GM19468 (cell line): ENCODE measurements around the gene LRP1.

ENCODE experiments used
- ATAC-seq: cut with Tn5 transposase; IDR thresholded peaks from one replicate; pipeline ENCODE4 v1.9.1; 2021; ENCODE audit warnings: mild to moderate bottlenecking, moderate library complexity, moderate number of reproducible peaks; ENCODE audit not compliant: unreplicated experiment; ENCODE audit errors: extremely low read depth

Gene LRP1

DNA sequence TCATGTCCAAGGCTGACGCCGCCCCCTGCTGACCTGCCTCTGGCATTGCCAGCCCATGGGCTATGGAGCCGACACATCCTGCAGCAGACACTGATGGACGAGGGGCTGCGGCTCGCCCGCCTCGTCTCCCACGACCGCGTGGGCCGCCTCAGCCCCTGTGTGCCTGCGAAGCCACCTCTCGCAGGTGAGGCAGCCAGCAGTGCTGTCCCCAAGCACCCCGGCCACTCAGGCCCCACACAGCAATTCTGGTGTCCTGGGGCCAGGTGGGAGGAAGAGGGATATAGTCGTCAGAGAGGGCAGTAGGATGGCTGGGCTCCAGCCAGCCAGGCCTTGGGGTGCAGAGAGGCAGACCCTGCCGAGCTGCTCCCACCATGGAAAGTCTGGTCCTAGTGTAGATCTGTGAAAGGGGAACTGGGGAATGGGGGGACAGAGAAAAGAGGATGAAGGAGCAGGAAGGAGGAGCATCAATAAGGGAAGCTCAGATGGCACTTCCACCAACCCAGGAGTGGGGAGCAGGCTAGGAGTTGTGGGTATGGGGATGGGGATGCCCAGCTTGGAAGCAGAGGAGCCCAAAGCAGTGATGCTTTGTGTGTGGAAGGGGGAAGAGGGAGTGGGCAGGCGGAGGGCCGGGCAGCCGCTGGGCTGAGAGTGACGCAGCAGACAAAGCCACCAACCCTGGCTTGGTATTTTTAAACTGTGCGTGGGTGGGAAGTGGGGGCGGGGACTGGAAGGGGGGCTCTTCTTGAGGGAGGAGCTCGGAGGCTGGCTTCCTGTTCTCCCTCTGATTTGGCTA, 34.7 kb upstream of the LRP1 start:
- no peak for ATAC-seq

GRCh38 chr12:57094208-57095160, 33.8 kb upstream of the LRP1 start:
- no peak for ATAC-seq

GRCh38 chr12:57095440-57095839, 32.8 kb upstream of the LRP1 start:
- ATAC-seq: no peak

DNA sequence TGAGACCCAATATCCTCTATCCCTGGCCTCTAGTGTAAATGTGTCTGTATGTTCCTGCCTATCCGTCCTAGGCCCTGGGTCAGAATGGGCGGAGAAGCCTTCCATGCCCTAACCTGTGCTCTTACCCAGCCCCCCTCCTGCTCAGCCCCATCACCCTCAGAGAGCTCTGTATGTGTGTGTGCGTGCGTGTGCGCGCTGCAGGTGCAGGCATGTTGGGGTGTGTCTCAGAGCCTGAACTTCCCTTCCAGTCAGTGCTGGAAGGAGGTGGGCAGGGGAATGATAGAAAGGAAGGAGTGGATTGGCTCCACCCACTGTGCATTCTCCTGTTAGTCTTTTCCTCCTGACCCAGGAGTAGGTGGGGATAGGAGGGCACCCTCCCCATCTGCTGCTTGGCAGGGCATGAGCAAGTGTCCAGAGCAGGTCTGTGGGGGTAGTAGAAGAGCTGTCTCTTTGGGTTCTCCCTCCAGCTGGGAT, 32.1 kb upstream of the LRP1 start:
- no peak for ATAC-seq

GRCh38 chr12:57096748-57097553, 31.3 kb upstream of the LRP1 start:
- no peak for ATAC-seq

DNA sequence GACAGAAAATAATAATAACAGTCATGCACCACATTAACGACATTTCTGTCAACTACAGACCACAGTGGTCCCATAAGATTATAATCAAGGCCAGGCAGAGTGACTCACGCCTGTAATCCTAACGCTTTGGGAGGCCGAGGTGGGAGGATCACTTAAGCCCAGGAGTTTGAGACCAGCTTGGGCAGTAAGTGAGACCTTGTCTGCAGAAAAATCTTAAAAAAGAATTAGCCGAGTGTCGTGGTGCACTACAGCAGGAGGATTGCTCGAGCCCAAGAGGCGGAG, 30.8 kb upstream of the LRP1 start:
- no peak for ATAC-seq

- no peak for ATAC-seq
Measured at GRCh38 chr12:57098546-57098945, 29.7 kb upstream of the LRP1 start.

GRCh38 chr12:57099047-57099714, 29.1 kb upstream of the LRP1 start:
- ATAC-seq: no peak

DNA sequence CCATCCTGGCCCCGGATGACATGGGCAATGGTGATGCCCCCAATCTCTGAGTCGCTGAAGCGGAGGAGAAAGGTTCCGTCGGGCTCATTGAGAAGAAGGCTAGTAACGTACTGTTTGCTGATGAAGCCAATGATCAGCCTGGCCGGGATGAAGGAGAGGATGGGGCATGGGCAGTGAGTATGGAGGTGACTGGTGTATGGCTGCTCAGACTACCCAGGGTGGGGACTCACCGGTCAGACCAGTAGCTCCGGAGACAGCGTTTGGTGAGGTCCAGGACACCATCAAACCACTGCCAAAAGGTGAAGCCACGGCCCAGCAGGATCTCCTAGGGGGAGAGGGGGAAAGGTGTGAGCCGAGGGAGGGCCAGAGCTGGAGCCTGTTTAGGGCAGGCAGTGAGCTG, 28.5 kb upstream of the LRP1 start:
- no peak for ATAC-seq

GRCh38 chr12:57101892-57102695, 26.2 kb upstream of the LRP1 start:
- ATAC-seq: no peak

GRCh38 chr12:57103856-57104255, 24.4 kb upstream of the LRP1 start:
- ATAC-seq: no peak

DNA sequence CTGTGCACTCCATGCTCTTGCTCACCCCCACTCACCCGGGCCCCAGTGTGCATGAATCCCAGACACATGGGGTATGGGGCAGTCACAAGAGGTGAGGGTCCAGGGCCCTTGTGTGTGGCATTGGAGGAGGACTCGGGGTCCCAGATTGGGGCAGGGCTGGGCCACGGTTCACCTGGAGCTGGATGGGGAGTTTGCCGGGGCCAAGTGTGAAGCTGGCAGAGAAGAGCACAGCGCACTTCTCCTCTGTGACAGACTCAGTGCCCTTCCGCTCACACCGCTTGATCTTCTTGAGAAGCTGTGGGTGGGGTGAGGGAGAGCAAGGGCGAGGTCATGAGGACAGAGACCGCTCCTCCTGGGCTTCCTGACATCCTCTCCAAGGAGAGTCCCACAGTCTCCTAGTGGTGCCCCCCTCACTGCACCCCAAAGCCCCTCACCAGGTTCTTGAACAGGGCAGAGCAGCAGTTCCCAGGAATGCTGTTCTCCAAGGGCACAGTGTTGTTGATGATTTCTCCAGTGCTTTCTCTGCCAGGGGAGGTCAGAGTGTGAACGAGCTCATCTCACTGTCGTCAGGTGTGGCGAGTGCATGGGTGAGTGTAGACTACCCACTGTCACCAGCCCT, 23.9 kb upstream of the LRP1 start:
- ATAC-seq: no peak

GRCh38 chr12:57105011-57105753, 23.1 kb upstream of the LRP1 start:
- ATAC-seq: no peak

GRCh38 chr12:57106021-57106708, 22.1 kb upstream of the LRP1 start:
- ATAC-seq: no peak

DNA sequence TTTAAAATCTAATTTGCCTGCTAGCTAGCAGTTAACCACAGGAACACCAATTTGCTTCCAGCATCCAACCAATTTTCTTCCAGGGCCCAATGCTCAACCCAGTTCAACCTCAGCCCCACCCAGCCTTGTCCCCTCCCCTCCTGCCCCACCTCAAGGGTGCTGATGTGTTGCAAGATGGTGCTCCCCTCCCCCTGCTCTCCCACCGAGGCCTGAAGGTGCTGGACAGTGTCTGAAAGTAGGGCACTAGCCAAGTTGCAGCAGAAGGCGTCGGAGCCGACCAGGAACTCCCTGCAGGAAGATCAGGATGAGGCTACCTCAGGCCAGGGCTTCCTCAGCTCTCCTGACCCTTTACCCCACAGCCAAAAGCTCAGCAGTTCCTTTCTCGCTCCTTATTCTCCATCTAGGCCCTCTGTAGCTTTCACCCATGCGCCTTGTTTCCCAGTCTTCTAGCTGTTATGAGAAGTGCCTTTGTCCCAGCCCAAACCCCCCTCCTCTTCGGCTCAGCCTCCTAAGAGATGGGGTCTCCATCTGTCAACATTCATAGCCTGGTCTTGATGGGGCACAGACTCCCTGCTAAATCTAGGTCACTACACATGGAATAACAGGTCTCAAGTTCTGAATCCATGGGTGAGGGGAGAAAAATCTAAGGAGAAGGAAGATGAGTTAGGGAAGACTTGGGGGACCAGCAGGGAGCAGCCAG, 20.7 kb upstream of the LRP1 start:
- no peak for ATAC-seq

DNA sequence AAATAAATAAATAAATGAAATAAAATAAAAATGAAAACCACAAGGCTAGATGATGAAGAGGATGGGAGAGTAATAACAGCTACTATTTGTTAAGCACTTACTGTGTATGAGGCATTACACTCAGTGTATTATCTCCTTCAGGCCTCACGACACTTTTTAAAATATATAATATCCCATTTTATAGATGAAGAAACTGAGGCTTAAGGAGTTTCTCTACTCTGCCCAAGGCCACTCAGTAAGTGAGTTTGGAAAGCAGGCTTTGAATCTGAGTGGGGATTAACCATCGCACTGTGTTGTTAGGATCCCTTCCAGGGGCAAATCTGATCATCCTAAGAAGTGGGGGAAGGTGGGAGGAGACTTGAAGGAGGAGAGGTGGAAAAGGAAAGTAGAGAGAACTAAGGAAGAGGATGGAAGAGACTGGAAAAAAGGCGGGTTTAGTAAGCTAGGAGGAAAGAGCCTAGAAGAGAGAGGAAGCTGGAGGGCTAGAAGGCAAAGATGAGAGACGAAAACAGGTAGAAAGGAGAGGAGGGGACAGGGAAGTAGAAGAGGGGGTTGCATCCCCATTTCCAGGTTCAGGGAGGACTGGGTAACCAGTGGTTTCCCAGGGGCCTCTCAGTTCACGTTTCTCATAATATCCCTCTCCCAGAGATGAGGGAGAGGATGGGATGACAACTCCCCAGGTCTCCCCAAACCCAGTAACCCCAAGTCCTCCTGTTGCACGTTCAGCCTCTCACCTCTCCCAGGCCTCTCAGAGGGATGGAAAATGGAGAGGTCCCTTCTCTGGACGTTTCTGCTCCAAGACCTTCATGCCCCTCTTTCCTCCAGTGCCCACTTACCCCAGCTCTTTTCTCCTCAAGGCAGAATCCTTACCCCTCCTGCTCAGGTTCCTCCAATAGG, 18.8 kb upstream of the LRP1 start:
- ATAC-seq: no peak
